Measurements from ENCODE around the gene GPSM3.

Gene GPSM3

DNA sequence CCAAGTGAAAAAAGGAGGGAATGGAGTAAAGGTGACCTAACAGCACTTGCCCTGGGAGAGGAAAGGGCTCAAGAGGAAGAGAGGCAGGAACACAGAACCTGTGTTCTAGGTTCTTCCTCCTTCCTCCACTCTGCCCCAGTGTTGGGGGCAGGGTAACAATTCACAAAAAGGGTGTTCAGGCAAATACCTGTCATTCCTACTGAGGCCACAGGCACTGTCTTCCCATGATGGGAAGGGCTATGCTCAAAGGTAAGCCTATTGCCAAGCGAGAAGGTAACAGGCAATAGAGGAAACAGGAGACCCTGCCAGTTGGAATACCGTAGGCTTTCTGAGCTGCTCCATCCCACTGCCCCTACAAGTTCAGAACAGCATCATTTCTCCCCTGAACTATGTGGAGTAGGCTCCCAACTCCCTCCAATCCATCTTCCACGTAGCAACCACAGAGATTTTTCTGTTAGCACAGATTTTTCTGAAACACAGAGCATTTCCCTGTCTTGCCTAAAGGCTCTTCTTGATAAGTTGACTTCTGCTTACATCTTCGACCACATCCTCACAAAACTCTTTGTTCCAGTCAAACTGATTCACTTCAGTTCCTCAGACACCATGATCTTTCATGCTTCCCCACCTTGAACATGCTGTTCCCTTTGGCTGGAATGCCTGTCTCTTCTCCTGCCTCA lies 19.3 kb downstream of the GPSM3 start:
- no peak for DNase-seq (ENCODE audit: low spot score)

DNA sequence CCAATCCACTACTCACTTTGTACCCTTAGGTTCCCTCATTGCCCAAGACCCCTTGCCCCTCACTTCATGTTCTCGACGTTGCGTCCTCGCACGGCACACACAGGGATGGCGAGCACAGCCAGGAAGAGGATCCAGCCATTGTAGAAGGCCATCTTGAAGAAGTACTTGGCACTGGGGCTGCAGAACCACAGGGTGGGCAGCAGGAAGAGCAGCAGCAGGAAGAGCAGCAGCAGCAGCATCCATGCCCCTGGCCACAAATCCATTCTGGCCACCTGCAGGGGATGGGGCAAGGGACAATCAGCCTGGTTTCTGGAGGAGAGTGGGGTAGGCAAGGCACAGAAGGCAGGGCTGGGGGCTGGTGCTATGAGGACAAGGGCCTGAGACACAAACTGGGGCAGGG lies 21.2 kb downstream of the GPSM3 start:
- no peak for DNase-seq (ENCODE audit: low spot score)

DNA sequence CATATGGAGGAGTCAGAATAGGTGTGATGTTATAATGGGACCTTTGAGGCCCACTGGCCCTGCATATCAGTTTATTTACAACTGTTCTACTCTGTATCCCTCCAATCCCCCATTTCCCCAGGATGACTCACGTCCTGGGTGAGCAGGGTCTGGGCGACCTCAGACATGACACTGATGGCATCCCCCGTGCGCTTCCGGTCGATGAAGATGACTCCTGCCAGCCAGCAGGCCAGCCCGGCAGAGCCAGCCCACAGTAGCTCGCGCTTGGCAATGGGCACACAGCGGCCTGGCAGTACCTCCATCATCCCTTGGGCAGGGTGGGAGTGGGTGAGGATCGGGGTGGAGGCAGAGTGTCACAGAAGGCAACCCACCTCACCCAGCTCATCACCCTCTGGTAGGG lies 22.1 kb downstream of the GPSM3 start:
- DNase-seq (ENCODE audit: low spot score), result no peak

DNA sequence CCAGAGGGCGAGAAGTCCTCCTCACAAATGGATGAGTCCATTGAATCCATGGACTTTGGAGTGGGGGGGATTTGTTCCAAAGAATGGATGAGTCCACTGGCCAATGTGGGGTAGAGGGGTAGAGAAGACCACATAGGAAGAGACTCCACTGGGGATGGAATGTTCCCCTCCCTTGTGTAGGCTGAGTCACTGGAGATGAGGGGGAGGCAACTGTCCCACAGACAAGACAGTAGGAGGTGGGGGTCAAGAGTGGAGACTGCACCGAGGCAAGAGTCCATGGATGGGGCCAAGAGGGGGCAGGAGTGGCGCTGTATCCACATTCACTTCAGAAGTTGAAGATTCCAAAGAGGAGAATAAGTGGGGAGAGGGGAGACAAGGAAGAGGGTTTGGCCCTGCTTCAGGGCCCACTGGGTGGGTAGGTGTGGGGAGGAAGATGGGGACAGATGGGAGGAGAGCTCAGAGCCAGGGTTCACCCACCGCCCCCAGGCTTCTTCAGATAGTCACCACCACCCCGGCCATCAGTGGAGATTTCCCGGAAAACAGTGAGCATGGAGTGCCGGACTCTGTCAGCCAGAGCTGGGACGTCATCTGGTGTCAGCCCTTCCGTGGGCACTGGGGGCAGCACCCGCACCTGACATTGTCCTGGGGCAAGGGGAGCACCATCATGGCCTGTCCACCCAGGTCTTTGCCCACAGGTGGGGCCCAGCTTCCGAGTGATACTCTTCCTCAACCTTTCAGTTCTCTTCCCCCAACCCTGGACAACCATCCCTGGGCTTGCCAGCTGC lies 23.4 kb downstream of the GPSM3 start:
- DNase-seq (ENCODE audit: low spot score), result no peak

DNA sequence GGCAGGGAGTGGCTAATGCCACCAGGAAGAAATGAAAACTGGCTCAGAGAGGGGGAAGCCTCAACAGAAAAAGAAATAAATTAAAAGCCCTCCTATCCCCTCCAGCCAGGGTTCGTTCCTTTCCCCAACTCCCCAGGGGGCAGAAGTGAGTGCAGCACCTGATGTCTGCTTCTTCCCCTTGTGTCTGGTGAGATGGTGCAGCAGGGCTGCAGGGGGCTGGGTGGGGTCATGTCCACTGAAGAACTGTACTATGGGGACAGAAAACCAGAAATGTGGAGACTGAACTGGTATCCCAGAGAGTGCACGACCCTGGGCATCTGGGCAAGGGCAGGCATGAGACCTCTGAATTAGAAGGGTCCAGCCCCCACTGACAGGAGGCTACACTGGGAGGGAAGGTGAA lies 24.1 kb downstream of the GPSM3 start:
- DNase-seq (ENCODE audit: low spot score), result no peak

DNA sequence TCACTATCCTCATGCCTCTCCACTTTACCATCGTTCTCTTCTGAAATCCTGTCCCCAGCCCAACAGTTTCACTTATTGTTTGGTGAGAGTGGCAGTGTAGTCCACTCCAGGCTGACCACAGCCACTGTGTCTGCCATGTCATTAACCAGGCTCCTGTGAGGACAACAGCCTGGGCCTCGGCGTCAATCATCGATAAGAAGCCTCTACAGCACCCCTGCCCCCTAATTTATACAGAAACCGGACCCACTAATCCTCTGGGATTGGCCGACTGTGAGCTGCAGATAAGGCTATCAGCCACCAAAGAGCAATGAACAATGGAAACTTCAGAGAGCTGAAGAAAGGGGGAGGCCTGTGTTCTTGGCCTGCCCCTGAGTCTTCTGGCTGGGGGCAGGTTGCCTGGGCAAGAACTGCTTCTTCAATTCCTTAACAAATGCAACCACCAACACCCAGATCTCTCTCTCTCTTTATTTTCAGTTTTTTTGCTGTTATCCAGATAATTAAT lies 24.6 kb downstream of the GPSM3 start:
- DNase-seq (ENCODE audit: low spot score), result no peak

DNA sequence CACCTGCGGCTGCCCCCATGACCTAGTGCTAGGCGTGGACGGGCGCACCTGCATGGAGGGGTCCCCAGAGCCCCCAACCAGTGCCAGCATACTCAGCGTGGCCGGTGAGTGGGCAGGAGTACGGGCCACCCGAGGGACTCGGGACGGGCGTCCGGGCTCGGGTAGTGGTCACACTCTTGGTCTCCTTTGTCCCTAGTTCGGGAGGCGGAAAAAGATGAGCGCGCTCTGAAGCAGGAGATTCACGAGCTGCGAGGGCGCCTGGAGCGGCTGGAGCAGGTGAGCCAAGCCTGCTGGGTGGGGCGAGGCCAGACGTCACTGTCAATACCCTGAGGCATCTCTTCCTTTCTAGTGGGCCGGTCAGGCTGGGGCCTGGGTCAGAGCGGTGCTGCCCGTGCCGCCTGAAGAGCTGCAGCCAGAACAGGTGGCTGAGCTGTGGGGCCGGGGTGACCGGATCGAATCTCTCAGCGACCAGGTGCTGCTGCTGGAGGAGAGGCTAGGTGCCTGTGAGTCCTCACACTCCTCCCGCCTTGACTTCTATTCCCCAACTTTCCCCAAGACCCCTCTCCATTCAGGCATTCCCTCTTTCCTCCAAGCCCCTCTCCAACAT lies 25.2 kb downstream of the GPSM3 start:
- no peak for DNase-seq (ENCODE audit: low spot score)

DNA sequence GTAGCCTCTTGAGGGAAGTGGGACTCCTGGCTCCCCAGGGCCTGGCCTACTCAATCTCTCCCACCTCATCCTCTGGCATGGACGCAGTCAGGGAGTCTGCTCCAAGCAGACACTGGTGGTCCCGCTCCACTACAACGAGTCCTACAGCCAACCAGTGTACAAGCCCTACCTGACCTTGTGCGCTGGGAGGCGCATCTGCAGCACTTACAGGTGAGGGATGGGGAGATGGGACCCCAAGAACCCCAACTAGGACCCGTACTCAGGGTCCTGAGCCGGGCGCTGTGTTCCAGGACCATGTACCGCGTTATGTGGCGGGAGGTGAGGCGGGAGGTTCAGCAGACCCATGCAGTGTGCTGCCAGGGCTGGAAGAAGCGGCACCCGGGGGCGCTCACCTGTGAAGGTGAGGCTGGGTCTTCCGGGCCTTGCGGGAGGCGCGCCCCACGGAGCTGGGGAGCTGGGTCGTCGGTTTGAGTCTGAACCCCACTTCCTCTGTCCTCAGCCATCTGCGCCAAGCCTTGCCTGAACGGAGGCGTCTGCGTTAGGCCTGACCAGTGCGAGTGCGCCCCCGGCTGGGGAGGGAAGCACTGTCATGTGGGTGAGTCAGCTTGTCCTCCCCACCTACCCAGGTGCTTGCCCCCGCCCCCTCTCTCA lies 25.9 kb downstream of the GPSM3 start:
- no peak for DNase-seq (ENCODE audit: low spot score)

DNA sequence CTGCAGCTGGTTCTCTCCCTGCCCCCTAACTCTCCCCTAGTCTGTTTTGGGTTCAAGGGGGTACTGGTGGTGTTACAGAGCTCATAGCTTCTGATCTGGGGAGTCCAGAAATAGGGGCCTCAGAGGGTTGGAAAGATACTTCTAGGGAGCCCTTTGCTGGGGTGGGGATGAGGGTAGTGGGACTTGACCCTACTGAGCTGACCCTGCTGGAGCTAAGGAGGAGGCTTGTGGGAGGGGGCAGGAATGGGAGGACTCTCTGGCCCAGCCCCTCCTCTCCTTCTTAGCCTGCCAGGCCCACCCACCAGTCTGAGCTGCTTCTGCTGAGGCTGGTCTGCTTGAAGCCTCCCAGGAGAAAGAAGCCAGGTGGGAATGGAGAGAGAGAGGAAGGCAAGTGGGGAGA lies 28.1 kb downstream of the GPSM3 start, which contains the start of gene EGFL8:
EGFL8 (plus strand) TSS at position 301 of the 400 bp plus-strand sequence. CDS start 1,571 bp downstream, outside the sequence.
- no peak for DNase-seq (ENCODE audit: low spot score)

DNA sequence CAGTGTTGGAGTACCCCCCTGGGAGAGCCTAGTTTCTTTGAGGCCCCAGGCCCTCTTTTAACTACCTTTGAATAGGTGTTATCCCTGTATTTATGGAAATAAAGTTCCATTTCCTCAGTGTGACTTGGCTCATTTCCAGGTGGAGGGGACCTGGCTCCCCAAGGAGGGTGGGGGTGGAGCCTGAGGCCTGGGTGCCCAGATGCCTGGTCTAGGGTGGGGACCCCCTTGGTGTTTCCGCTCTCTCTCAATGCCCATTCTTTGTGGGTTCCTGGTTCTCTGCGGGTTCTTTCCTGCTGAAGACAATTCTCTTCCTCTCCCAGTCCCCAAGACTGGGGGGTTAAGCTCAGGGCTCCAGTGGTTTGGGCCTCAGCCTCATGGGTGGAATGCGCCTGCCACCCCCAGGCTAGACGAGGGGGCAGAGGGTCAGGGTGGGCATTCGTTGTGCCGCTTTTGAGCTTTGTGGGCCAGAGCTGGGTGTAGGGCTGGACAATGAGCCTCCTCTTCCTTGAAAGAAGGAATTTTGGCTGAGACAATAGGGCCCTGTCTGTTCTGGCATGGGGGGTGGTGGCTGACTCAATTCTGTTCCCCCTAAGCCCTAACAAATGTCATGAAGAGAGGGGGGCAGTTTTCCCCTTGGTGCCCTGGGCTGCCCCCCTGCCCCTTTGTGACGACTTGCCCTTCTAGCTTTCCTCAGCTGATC lies 28.7 kb downstream of the GPSM3 start:
- peak; percentile 97 for DNase-seq (ENCODE audit: low spot score)

DNA sequence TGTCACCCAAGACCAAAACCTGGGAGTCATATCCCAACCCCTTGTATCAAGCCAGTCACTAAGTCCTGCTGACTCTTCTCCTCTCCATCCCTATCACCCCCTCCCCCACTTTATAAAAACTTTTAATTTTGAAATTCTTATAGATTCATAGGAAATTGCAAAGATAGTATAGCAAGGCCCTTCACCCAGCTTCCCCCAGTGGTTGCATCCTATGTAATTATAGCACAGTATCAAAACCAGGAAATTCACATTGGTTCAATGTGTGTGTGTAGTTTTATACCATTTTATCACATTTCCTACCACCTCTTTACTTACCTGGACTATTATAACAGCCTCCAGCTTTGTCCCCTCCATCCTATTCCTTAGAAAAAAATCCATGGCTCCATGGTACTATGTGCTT lies 34.4 kb downstream of the GPSM3 start:
- no peak for DNase-seq (ENCODE audit: low spot score)

DNA sequence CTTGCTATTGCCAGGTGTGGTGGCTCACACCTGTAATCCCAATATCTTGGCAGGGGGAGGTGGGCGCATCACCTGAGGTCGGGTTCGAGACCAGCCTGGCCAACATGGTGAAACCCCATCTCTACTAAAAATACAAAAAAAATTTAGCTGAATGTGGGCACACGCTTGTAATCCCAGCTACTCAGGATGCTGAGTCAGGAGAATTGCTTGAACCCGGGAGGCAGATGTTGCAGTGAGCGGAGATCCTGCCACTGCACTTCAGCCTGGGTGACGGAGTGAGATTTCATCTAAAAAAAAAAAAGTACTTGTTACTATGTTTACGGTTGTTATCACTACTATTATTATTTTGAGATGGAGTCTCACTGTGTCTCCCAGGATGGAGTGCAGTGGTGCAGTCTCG lies 35.6 kb downstream of the GPSM3 start:
- no peak for DNase-seq (ENCODE audit: low spot score)

DNA sequence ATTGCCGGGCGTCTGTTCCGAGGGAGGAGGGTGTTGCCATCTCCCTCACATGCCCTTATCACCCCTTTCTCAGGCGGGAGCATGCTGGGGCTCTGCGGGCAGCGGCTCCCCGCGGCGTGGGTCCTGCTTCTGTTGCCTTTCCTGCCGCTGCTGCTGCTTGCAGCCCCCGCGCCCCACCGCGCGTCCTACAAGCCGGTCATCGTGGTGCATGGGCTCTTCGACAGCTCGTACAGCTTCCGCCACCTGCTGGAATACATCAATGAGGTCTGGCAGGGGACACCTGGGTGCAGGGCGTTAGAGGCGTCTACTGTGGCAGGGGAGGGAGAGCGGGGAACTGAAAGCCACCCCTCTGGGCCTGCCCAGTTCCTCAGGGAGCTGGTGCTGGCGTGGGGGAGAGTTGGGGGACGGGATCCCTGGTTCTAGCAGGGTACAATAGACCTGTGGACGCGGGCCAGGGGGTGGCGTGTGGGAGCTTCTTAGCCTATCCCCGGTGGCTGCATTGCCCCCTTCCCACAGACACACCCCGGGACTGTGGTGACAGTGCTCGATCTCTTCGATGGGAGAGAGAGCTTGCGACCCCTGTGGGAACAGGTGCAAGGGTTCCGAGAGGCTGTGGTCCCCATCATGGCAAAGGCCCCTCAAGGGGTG lies 37.8 kb downstream of the GPSM3 start:
- peak; percentile 50 for DNase-seq (ENCODE audit: low spot score)

DNA sequence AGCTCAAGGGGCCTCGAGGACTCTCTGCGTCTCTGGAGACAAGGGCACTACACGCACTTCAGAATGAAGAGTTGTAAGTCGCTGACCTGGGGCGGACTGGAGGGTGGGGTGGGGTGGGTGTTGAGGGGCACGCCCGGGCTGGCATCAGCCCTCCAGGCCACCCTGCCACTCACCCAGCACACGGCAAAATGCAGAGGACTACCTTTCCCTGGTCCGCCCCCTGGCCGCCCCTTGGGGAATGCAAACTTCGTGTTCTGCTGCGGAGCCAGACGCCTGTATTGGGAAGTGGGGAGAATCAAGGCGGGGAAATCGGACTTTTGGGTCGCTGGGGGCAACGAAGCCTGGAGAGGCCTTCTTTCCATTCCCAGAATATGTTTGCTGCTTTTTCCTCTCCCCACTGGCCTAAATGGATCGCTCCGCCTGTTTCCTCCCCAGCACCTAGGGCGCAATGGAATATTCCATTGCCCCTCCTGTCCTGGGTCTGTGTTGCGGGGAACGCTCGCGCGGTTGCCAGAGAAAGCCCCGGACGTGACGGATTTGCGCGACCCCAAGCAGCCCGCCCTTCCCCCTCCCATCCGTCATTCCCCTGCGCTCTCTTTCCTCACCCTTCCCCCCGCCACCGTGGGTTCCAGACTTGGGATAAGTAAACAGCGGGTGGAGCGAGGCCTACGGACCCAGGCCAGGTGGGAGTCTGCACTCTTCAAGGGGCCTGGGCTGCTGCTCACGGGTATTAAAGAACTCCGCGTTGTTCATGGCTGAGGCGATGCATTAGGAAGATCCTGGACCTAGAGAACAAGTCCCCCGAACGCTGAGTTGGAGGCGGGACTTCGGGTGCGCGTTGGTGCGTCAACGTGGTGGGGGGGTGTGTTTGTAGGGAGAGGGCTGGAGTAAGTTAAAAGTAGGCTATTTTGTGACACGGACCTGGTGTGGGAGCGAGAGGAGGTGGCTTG lies 38.6 kb downstream of the GPSM3 start, which contains the start of gene PPT2:
PPT2 (plus strand) TSS at position 578 of the 950 bp plus-strand sequence. CDS start 454 bp downstream, outside the sequence.
- peak; percentile 78 for DNase-seq (ENCODE audit: low spot score)

DNA sequence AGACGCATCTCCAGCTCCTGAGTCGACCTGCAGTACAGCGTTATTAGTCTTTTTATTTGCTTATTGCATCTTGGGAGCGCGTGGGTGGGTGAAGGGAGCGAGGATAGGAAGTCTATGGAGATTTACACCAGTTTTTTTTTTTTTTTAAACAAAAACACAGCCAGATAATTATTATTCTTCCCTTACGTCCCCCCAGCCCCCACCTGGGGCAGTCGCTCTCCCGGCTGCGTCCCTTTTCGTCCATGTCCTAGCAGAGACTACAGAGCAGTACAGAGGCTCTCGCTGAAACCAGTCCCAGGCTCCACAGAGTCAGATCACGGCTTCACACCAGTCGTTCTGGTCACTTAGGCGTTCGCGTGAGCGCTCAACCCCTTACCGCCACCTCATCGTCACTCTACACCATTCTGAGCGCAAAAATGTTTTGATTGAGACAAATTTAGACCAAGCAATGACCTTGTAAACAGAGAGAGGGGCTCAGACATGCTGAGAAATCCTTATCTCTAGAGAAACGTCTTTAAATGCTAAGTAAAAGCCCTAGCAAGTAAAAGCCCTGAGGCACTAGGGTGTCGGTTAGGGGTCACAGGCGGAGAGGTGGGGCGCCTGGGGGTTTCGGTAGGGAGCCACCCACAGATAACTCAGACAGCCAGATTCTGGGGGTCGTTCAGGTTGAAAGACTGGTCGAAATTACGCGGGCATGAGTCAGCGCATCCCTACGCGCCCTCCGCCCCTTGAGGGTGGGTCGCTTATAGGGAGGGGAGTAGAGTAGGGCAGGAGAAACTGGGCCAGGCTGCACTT lies 39.5 kb downstream of the GPSM3 start:
- DNase-seq (ENCODE audit: low spot score), result no peak

DNA sequence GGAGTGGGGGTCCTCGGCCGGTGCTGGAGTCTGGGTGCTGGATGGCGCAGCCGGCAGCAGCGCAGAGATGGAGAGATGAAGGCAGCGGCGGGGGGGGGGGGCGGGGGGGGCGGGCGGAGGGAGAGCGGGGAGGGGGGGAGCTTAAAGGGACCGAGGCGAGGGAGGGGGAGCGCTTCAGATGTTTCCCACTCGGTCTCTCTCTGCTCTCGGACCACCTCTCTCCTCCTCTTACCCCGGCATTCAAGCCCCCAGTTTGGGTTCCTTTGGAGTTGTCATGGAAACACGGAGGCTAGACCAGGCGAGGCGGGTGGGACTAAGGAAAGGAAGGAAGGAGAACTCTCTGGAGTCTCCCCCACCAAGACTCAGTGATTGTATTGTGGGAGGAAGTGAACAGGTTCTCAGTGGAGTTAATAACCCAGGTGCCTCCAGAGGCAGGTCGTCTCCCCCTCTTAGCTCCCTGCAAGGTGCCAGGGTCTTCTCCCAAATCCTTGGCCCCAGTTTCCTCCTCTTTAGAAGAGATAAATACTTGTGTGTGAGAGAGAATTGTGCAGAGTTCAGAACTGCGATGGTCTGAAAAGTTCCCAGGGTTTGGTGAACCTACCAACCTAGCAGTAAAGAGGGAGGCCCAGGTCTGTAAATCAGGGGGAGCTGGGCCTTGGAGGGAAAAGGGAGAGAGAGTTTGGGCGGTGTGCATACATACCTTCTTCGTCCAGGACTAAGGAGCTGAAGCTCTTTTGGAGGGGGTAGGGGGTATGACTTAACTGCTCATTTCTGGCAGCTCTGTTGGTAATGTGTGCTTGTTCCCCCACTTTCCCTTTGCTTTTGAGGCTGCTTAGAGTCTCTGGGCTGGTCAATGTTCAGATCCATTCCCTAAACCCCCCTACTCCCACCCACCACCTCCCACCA lies 40.3 kb downstream of the GPSM3 start, which contains the start of gene PRRT1:
PRRT1 (minus strand) TSS at position 77 of the 906 bp plus-strand sequence. CDS start 112 bp downstream, outside the sequence.
- no peak for DNase-seq (ENCODE audit: low spot score)

DNA sequence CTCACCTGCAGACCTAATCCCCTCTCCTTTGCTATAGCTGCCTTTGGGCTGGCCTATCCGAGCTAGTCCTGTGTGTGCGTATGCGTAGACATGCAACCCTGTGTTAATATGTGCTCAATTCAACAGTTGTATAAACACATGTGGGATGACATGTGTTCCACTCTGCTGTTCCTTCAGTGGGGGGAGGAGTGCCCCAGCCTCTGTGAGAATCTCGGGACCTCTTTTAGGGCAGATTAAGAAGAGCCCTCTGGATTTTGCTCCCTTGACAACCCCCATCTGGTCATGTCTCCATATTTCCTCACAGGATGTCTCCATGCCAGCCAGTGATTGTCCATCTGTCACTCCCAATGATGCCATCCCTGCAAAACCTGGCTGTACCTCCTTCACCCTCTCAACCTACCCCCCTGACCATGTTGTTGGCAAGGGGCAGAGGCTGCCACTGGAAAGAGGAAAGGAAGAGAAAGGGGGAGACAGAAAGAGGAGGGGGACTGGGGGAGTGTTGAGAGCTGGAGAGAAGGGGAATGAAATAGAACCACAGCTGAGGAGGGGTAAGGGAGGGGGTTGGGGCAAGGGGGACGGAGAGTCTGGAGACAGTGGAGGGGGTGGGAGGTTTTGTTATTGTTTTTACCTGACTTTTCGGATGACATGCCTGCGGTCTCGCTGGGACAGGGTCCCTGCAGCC lies 41.1 kb downstream of the GPSM3 start:
- DNase-seq (ENCODE audit: low spot score), result no peak

All from COLO829 (cell line).